Osteoblast (primary cell): Measurements from ENCODE around the gene RHOT2. TPM values are rescaled to one million over a fixed set of nuclear protein-coding genes. Genes with fewer than 3 reads are reported as not detected.

Source experiments
- DNase-seq: peaks from one replicate; pipeline ENCODE4 v3.0.0; 2011; ENCODE audit warnings: low spot score, mixed read lengths; ENCODE audit not compliant: insufficient read length; ENCODE audit errors: missing footprints
- H2AFZ ChIP-seq: 2 replicates; pipeline ENCODE4 v1.6.0; 2011; ENCODE audit warnings: mild to moderate bottlenecking, low read length
- H3K27ac ChIP-seq: 2 replicates; pipeline ENCODE4 v1.5.1; 2011; ENCODE audit warnings: mild to moderate bottlenecking, low read depth, low read length, moderate library complexity
- H3K27me3 ChIP-seq: 2 replicates; pipeline ENCODE4 v1.6.0; 2012; ENCODE audit warnings: mild to moderate bottlenecking, control low read depth, inconsistent platforms, low read length, moderate library complexity; ENCODE audit not compliant: insufficient read depth
- H3K36me3 ChIP-seq: 2 replicates; pipeline ENCODE4 v1.5.1; 2011; ENCODE audit warnings: mild to moderate bottlenecking, low read length, control low read depth, moderate library complexity; ENCODE audit not compliant: insufficient read depth
- H3K4me1 ChIP-seq: 2 replicates; pipeline ENCODE4 v1.5.1; 2011; ENCODE audit warnings: mild to moderate bottlenecking, low read length, control low read depth, moderate library complexity; ENCODE audit not compliant: insufficient read depth
- H3K4me2 ChIP-seq: 2 replicates; pipeline ENCODE4 v1.6.0; 2011; ENCODE audit warnings: mild to moderate bottlenecking, low read length; ENCODE audit not compliant: insufficient read depth
- H3K4me3 ChIP-seq: fragments of 200-600 bp; sonication (generic); 3 replicates; pipeline ENCODE4 v1.5.1; 2012; ENCODE audit warnings: mild to moderate bottlenecking, low read length, inconsistent platforms; ENCODE audit not compliant: insufficient read depth
- H3K79me2 ChIP-seq: 2 replicates; pipeline ENCODE4 v1.6.0; 2012; ENCODE audit warnings: mild to moderate bottlenecking, low read length, control low read depth, inconsistent platforms; ENCODE audit not compliant: insufficient read depth
- H3K9me3 ChIP-seq: 2 replicates; pipeline ENCODE4 v1.5.1; 2011; ENCODE audit warnings: low read depth, low read length, control low read depth
- H4K20me1 ChIP-seq: 2 replicates; pipeline ENCODE4 v1.6.0; 2012; ENCODE audit warnings: mild to moderate bottlenecking, low read length, control low read depth; ENCODE audit not compliant: insufficient read depth
- total RNA-seq: library from RNA; depleted of rRNA; stranded (reverse); fragments of >200 nt; gene quantifications from 2 replicates; pipeline ENCODE4 v1.2.3, GENCODE V29; 2012
- TF ChIP-seq, protein P1 (sequence below): IDR thresholded peaks from 2 replicates; pipeline ENCODE4 v1.5.1; 2011; ENCODE audit warnings: mild to moderate bottlenecking, low read depth, low read length, moderate library complexity; ENCODE audit errors: extremely low read depth

The RHOT2 gene
- total RNA-seq, 1 donor: 42.0 TPM

GRCh38 chr16:625977-626765 lies 41.8 kb upstream of the RHOT2 start:
- Histone ChIP-seq H3K4me2 (no peak overlapping the region), H3K36me3 (no peaks in the 10 kb centered on the region), H4K20me1 (peaks cover 13% of the 10 kb centered on the region), H3K27ac (peak overlapping the region; percentile 72), H3K79me2 (peaks cover 7% of the 10 kb centered on the region), H3K4me3 (no peak overlapping the region), H3K9me3 (no peaks in the 10 kb centered on the region), H3K4me1 (peaks cover 13% of the 10 kb centered on the region), H3K27me3 (no peaks in the 10 kb centered on the region), H2AFZ (no peak overlapping the region)
- peak; percentile 89 for DNase-seq
- TF ChIP-seq, protein P1, sequence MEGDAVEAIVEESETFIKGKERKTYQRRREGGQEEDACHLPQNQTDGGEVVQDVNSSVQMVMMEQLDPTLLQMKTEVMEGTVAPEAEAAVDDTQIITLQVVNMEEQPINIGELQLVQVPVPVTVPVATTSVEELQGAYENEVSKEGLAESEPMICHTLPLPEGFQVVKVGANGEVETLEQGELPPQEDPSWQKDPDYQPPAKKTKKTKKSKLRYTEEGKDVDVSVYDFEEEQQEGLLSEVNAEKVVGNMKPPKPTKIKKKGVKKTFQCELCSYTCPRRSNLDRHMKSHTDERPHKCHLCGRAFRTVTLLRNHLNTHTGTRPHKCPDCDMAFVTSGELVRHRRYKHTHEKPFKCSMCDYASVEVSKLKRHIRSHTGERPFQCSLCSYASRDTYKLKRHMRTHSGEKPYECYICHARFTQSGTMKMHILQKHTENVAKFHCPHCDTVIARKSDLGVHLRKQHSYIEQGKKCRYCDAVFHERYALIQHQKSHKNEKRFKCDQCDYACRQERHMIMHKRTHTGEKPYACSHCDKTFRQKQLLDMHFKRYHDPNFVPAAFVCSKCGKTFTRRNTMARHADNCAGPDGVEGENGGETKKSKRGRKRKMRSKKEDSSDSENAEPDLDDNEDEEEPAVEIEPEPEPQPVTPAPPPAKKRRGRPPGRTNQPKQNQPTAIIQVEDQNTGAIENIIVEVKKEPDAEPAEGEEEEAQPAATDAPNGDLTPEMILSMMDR: no peak

DNA sequence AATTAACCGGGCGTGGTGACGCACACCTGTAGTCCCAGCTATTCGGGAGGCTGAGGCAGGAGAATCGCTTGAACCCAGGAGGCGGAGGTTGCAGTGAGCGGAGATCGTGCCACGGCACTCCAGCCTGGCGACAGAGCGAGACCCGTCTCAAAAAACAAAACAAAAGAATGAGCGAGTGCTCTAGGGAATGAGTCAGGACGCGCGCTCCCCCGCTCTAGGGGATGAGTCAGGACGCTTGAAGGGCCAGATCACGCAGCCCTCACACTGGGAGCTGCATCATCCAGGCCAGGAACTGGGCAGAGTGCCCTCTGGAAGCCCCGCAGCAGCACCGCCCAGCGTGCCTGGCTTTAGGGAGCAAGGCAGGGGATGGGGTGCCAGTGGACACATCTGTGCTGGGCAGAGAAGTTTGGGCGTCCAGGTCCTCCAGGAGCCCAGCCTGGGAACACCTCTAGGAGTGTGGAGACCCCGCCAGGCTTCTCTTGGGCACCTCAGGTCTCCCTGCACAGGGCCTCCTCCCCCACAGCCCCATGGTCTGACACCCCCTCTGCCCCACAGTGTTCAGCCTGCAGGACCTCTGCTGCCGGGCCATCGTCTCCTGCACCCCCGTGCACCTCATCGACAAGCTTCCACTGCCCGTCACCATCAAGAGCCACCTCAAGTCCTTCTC lies 41.0 kb upstream of the RHOT2 start:
- Histone ChIP-seq H2AFZ (no peak overlapping the region), H3K4me2 (peak overlapping the region; percentile 45), H3K27me3 (no peaks in the 10 kb centered on the region), H3K36me3 (no peaks in the 10 kb centered on the region), H4K20me1 (peaks cover 6% of the 10 kb centered on the region), H3K4me1 (peaks cover 13% of the 10 kb centered on the region), H3K4me3 (no peak overlapping the region), H3K9me3 (no peaks in the 10 kb centered on the region), H3K79me2 (peaks cover 3% of the 10 kb centered on the region), H3K27ac (peak overlapping the region; percentile 72)
- DNase-seq: peak; percentile 100
- TF ChIP-seq, protein P1: no peak

DNA sequence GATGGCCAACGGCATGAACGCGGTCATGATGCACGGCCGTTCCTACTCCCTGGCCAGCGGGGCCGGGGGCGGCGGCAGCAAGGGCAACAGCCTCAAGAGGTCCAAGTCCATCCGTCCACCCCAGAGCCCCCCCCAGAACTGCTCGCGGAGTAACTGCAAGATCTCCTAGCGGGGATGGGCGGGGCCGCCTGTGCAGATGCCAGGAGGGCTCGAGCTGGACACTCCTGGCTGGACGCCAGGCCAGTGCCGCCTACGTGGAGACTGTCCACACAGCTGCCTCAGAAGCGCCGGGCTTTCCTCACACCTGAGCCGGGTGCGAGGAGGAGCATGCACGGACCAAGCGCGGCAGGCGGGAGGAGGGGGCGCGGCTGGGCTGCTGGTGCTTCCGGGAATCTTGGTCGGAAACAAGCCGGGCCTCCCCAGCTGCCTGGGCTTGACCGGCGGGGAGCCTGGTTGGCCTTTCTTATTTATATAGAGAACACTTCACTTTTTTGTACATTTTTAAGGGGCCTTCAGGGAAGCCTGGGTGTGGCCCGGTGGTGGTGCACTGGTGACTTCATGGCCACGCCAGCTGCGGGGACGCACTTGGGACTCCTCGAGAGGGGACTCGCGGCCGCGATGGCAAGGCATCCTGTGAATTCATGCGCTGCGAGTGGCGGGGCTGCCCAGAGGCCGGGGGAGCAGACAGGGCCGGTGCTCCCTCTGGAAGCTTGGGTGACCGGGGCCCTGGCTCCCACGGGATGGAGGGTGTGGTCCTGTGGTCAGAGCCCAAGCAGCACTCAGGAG lies 40.3 kb upstream of the RHOT2 start:
- Histone ChIP-seq H4K20me1 (peaks cover 6% of the 10 kb centered on the region), H3K4me3 (no peak overlapping the region), H3K27ac (peak overlapping the region; percentile 72), H3K36me3 (no peaks in the 10 kb centered on the region), H3K4me1 (peaks cover 13% of the 10 kb centered on the region), H3K4me2 (no peak overlapping the region), H3K9me3 (no peaks in the 10 kb centered on the region), H2AFZ (no peak overlapping the region), H3K79me2 (no peaks in the 10 kb centered on the region), H3K27me3 (no peaks in the 10 kb centered on the region)
- peak; percentile 65 for DNase-seq
- TF ChIP-seq, protein P1: no peak
